GM12864 (cell line): ENCODE data around the gene UBR1.

Source experiments
- DNase-seq: peaks from one replicate; pipeline ENCODE4 v3.0.0-alpha.2; 2011; ENCODE audit warnings: low read depth
- H3K4me3 ChIP-seq: 2 replicates; pipeline ENCODE4 v1.5.1; 2011; ENCODE audit warnings: mild to moderate bottlenecking, low read depth, low read length, control low read depth
- TF ChIP-seq, protein P1 (sequence below): IDR thresholded peaks from 2 replicates; pipeline ENCODE4 v1.5.1; 2011; ENCODE audit warnings: low read depth, mild to moderate bottlenecking, moderate library complexity, low read length, control low read depth, inconsistent platforms; ENCODE audit errors: missing control alignments

The UBR1 gene

GRCh38 chr15:43099105-43099845 is 6.6 kb downstream of the UBR1 start:
- TF ChIP-seq, protein P1, sequence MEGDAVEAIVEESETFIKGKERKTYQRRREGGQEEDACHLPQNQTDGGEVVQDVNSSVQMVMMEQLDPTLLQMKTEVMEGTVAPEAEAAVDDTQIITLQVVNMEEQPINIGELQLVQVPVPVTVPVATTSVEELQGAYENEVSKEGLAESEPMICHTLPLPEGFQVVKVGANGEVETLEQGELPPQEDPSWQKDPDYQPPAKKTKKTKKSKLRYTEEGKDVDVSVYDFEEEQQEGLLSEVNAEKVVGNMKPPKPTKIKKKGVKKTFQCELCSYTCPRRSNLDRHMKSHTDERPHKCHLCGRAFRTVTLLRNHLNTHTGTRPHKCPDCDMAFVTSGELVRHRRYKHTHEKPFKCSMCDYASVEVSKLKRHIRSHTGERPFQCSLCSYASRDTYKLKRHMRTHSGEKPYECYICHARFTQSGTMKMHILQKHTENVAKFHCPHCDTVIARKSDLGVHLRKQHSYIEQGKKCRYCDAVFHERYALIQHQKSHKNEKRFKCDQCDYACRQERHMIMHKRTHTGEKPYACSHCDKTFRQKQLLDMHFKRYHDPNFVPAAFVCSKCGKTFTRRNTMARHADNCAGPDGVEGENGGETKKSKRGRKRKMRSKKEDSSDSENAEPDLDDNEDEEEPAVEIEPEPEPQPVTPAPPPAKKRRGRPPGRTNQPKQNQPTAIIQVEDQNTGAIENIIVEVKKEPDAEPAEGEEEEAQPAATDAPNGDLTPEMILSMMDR = no peak
- no peak overlapping the region for H3K4me3 ChIP-seq
- no peak for DNase-seq

- no peak for DNase-seq
- TF ChIP-seq, protein P1 = no peak
These were observed 9.4 kb downstream of the UBR1 start for GRCh38 chr15:43096411-43096810.

DNA sequence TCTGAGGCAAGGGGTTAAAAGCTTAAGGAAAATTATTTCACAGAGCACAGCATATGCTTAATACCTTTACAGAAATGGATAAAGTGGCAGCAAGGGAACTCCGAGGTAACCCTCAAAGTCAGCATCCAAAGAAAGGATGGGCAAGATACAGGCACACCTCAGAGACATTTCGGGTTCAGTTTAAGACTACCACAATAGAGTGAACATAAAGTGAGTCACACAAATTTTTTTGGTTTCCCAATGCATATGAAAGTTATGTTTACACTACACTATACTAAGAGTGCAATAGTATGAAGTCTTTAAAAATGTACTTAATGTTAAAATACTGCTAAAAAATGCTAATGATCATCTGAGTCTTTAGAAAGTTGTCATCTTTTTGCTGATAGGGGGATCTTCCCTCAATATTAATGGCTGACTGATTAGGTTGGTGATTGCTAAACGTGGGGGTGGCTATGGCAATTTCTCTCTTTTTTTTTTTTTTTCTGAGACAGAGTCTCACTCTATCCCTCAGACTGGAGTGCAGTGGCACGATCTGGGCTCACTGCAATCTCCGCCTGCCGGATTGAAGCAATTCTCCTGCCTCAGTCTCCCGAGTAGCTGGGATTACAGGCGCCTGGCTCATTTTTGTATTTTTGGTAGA is 10.0 kb downstream of the UBR1 start:
- H3K4me3 ChIP-seq = no peak overlapping the region
- DNase-seq = no peak
- TF ChIP-seq, protein P1 = no peak

More at GRCh38 chr15:43096411-43096810, 9.4 kb downstream of the UBR1 start:
- H3K4me3 ChIP-seq = no peak overlapping the region

GRCh38 chr15:43095243-43095642 is 10.6 kb downstream of the UBR1 start:
- TF ChIP-seq, protein P1 = no peak
- DNase-seq = no peak
- no peak overlapping the region for H3K4me3 ChIP-seq

DNA sequence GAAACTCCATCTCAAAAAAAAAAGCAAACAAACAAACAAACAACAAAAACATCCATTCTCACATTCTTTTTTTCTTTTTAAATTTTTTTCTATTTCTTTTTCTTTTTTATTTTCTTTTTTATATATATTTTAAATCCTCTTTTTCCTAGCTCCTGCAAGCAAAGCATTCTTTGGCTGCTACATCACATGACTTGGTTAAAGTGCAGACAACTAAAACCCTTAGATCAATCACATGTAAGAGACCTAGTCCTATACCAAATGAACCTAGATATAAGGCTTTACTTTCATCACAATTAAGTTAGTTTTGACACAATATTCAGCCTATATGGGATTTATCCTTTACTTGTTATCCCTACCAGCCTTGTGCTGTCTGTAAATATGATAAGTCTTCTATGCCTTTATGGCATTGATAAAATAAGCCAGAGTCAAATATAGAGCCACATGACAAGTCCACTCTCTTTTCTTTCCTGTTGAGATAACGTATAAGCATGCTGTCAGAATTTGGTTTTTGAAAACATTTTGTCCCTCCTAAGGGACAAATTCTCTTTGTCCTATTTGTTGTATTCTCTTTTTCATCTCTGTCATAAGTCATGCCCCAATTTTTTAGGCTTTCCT is 11.3 kb downstream of the UBR1 start:
- H3K4me3 ChIP-seq = no peak overlapping the region
- no peak for DNase-seq
- TF ChIP-seq, protein P1 = no peak

- TF ChIP-seq, protein P1 = no peak
- DNase-seq = no peak
- H3K4me3 ChIP-seq = no peak overlapping the region
These were observed 12.8 kb downstream of the UBR1 start for GRCh38 chr15:43093026-43093425.
